OCI-LY1 (cell line): ENCODE data around the gene ROR2.

ENCODE experiments used
- H2AFZ ChIP-seq: fragments of 200-600 bp; sonication (generic), shearing (Covaris generic); 2 replicates; pipeline ENCODE4 v1.6.0; 2014; ENCODE audit warnings: antibody characterized with exemption, mild to moderate bottlenecking, low read length
- H3F3A ChIP-seq: fragments of 200-600 bp; sonication (generic), shearing (Covaris generic); 2 replicates; pipeline ENCODE4 v1.6.0; 2014; ENCODE audit warnings: mild to moderate bottlenecking, antibody characterized with exemption, low read length, moderate library complexity; ENCODE audit not compliant: insufficient read depth
- H3K27ac ChIP-seq: fragments of 200-600 bp; sonication (generic); 2 replicates; pipeline ENCODE4 v1.5.1; 2014; ENCODE audit warnings: low read length, mixed run types, mild to moderate bottlenecking, low read depth; ENCODE audit not compliant: poor library complexity, severe bottlenecking
- H3K27me3 ChIP-seq: fragments of 200-600 bp; sonication (generic); 2 replicates; pipeline ENCODE4 v1.6.0; 2014; ENCODE audit warnings: antibody characterized with exemption, mild to moderate bottlenecking, low read length, moderate library complexity; ENCODE audit not compliant: insufficient read depth
- H3K36me3 ChIP-seq: fragments of 200-600 bp; sonication (generic); 2 replicates; pipeline ENCODE4 v1.6.1; 2014; ENCODE audit warnings: mild to moderate bottlenecking, antibody characterized with exemption, low read length, moderate library complexity, mixed read lengths; ENCODE audit not compliant: insufficient read depth
- H3K4me1 ChIP-seq: fragments of 200-600 bp; sonication (generic); 2 replicates; pipeline ENCODE4 v1.5.1; 2014; ENCODE audit warnings: mild to moderate bottlenecking, low read length, moderate library complexity; ENCODE audit not compliant: insufficient read depth, severe bottlenecking
- H3K4me2 ChIP-seq: fragments of 200-600 bp; sonication (generic), shearing (Covaris generic); 2 replicates; pipeline ENCODE4 v1.6.1; 2014; ENCODE audit warnings: low read length
- H3K4me3 ChIP-seq: fragments of 200-600 bp; sonication (generic); 2 replicates; pipeline ENCODE4 v1.5.1; 2014; ENCODE audit warnings: low read length, low read depth, mild to moderate bottlenecking, mixed read lengths; ENCODE audit not compliant: poor library complexity, severe bottlenecking
- H3K79me2 ChIP-seq: fragments of 200-600 bp; shearing (Covaris generic); 2 replicates; pipeline ENCODE4 v1.6.1; 2016; ENCODE audit warnings: mixed run types, low read length, mixed read lengths; ENCODE audit not compliant: insufficient read depth
- H3K9ac ChIP-seq: fragments of 200-600 bp; sonication (generic), shearing (Covaris generic); 2 replicates; pipeline ENCODE4 v1.6.1; 2014; ENCODE audit warnings: mild to moderate bottlenecking, low read length, mixed read lengths
- H3K9me2 ChIP-seq: fragments of 200-600 bp; sonication (generic), shearing (Covaris generic); 2 replicates; pipeline ENCODE4 v1.6.1; 2014; ENCODE audit warnings: low read depth, mild to moderate bottlenecking, low read length, mixed read lengths
- H3K9me3 ChIP-seq: fragments of 200-600 bp; shearing (Covaris generic); 2 replicates; pipeline ENCODE4 v1.6.1; 2014; ENCODE audit warnings: low read length, mixed read lengths
- H4K20me1 ChIP-seq: fragments of 200-600 bp; sonication (generic), shearing (Covaris generic); 2 replicates; pipeline ENCODE4 v1.6.0; 2016; ENCODE audit warnings: mild to moderate bottlenecking, low read length; ENCODE audit not compliant: insufficient read depth
- CTCF ChIP-seq: fragments of 200-600 bp; sonication (generic), shearing (Covaris generic); IDR thresholded peaks from 2 replicates; pipeline ENCODE4 v1.5.1; 2017; ENCODE audit warnings: mild to moderate bottlenecking, antibody characterized with exemption, low read length, moderate library complexity, mixed read lengths
- EZH2 ChIP-seq: fragments of 200-600 bp; sonication (generic), shearing (Covaris generic); IDR thresholded peaks from 2 replicates; pipeline ENCODE4 v1.8.0; 2017; ENCODE audit warnings: borderline replicate concordance, mixed run types, mild to moderate bottlenecking, antibody characterized with exemption, low read length, moderate library complexity, mixed read lengths

ROR2 gene

GRCh38 chr9:91698266-91698665 lies 251.8 kb downstream of the ROR2 start:
- no peak for TF ChIP-seq CTCF
- TF ChIP-seq EZH2, result no peak
- H3K79me2 ChIP-seq, result no peaks in the 10 kb centered on the region
- no peak overlapping the region for H3K4me3 ChIP-seq
- no peaks in the 10 kb centered on the region for H3K36me3 ChIP-seq
- H3K9me3 ChIP-seq, result no peaks in the 10 kb centered on the region
- H3F3A ChIP-seq, result no peaks in the 10 kb centered on the region
- H3K27ac ChIP-seq, result no peak overlapping the region
- H3K27me3 ChIP-seq, result 0 out of 2 replicates have a peak, but pooled peaks cover 4% of the 10 kb centered on the region
- no peak overlapping the region for H2AFZ ChIP-seq
- H3K9me2 ChIP-seq, result no peaks in the 10 kb centered on the region
- no peaks in the 10 kb centered on the region for H4K20me1 ChIP-seq
- no peaks in the 10 kb centered on the region for H3K4me1 ChIP-seq
- no peak overlapping the region for H3K4me2 ChIP-seq
- no peak overlapping the region for H3K9ac ChIP-seq

GRCh38 chr9:91697201-91697600 lies 252.8 kb downstream of the ROR2 start:
- H3K27me3 ChIP-seq, result 0 out of 2 replicates have a peak, but pooled peaks cover 4% of the 10 kb centered on the region

GRCh38 chr9:91694081-91694870 lies 255.8 kb downstream of the ROR2 start:
- Histone ChIP-seq H3K36me3 (no peaks in the 10 kb centered on the region), H4K20me1 (no peaks in the 10 kb centered on the region), H3K4me3 (no peak overlapping the region), H3K27me3 (0 out of 2 replicates have a peak, but pooled peaks cover 4% of the 10 kb centered on the region), H3K4me1 (no peaks in the 10 kb centered on the region), H3K9me2 (no peaks in the 10 kb centered on the region), H3F3A (no peaks in the 10 kb centered on the region), H3K4me2 (no peak overlapping the region), H3K79me2 (no peaks in the 10 kb centered on the region), H3K27ac (no peak overlapping the region), H3K9me3 (no peaks in the 10 kb centered on the region), H3K9ac (no peak overlapping the region), H2AFZ (no peak overlapping the region)
- TF ChIP-seq CTCF, result no peak
- no peak for TF ChIP-seq EZH2

More at GRCh38 chr9:91697201-91697600, 252.8 kb downstream of the ROR2 start:
- no peaks in the 10 kb centered on the region for H3K4me1 ChIP-seq
- H3F3A ChIP-seq, result no peaks in the 10 kb centered on the region
- no peaks in the 10 kb centered on the region for H3K79me2 ChIP-seq
- H4K20me1 ChIP-seq, result no peaks in the 10 kb centered on the region
- no peak overlapping the region for H2AFZ ChIP-seq
- TF ChIP-seq CTCF, result no peak
- no peaks in the 10 kb centered on the region for H3K9me3 ChIP-seq
- no peak overlapping the region for H3K27ac ChIP-seq
- no peak overlapping the region for H3K4me3 ChIP-seq
- no peak overlapping the region for H3K9ac ChIP-seq
- no peaks in the 10 kb centered on the region for H3K9me2 ChIP-seq
- H3K4me2 ChIP-seq, result no peak overlapping the region
- H3K36me3 ChIP-seq, result no peaks in the 10 kb centered on the region
